Testis (tissue), 2 donors: ENCODE data around the gene RPUSD3.

Experiments used
- CTCF ChIP-seq, 3 experiments: fragments of 450-650 bp in 2 of 3; fragments of 200-600 bp in 1 of 3; sonication (generic) in 1 of 3; IDR thresholded peaks; one replicate each; pipeline ENCODE4 v1.5.1; 2016 to 2019; ENCODE audit warnings: antibody characterized with exemption in 3 of 3, mild to moderate bottlenecking in 2 of 3, moderate library complexity in 1 of 3
- POLR2A ChIP-seq: fragments of 450-650 bp; IDR thresholded peaks from one replicate; pipeline ENCODE4 v1.6.1; 2017; ENCODE audit warnings: antibody characterized with exemption, mild to moderate bottlenecking, moderate library complexity

- TF ChIP-seq CTCF (IDR thresholded peaks at IDR 0.05) (no peak), POLR2A (no peak)
These were observed 44.7 kb upstream of the RPUSD3 start for GRCh38 chr3:9888540-9888939.
